ENCODE measurements around the gene TMEM200C. TPM values are rescaled to one million over a fixed set of nuclear protein-coding genes. Genes with fewer than 3 reads are reported as not detected.
A peak's percentile ranks its signal among the peaks of the same experiment; 100 is the strongest.

The TMEM200C gene
- total RNA-seq: 6.1 TPM

DNA sequence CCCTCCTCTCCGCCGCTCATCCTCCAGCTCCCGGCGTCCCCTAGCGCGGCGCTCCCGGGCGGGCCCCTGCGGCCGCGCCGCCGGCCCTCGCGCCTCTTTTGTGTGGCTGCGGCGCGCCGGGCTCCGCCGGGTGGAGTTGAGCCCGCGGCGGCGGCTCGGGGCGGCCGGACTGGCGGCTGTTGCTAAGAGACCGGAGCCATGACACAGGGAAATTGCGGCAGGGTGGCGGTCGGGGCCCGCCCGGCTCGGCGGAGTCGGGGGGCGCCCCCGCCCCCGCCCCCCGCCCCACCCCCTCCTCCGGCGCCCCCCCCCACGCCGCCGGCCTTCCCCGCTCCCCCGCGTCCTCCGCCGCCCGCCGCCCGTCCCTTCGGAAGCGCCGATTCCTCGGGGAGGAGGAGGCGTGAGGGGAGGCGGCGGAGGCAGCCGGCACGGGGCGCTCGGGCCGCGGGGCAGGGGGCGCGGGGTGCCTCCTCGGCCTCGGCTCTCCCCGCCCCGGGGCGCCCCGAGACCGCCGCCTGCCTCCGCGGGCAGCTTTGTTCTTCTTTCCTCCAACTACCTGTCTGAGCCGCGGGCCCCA is at the start of gene TMEM200C:
Gene TMEM200C (minus strand): TSS at position 224 of the 577 bp plus-strand sequence. CDS start 3,459 bp downstream, outside the sequence.
- no peak for DNase-seq (ENCODE audit: low spot score)

DNA sequence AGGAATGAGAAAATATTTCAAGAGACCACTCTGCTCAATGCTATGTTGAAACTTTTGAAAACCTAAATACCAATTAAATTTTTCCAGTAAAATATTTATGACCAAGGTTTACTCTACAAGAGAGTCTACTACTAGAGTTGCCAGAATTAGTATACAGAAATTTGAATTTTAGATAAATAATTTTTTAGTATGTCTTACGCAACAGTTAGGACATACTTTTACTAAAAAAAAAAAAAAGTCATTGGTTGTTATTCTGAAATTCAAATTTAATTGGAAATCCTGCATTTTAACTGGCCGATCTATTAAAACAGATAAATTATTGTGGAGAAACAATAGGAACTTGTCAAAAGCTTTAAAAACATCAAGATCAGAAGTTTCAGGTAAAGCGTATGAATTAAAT is 49.1 kb upstream of the TMEM200C start:
- DNase-seq (ENCODE audit: low spot score): no peak

DNA sequence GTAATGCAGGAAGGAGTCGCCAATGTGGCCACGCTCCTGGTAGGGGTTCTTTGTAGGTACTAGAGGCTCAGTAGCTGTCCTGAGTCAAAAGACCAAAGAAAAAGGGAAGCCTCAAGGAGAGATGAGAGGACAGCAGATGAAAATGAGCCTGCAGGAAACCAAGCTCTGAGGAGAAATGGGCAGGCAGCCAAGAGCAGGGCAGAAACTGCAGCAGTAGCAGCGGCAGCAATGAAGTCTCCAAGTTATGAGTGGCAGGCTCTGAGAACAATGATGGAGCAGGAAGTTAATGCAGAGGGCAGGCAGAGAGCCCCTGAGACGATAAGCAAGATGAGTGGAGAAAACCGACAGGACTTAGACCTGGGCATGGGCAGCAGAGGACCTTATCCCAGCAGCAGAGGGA is 48.2 kb upstream of the TMEM200C start:
- no peak for DNase-seq (ENCODE audit: low spot score)

DNA sequence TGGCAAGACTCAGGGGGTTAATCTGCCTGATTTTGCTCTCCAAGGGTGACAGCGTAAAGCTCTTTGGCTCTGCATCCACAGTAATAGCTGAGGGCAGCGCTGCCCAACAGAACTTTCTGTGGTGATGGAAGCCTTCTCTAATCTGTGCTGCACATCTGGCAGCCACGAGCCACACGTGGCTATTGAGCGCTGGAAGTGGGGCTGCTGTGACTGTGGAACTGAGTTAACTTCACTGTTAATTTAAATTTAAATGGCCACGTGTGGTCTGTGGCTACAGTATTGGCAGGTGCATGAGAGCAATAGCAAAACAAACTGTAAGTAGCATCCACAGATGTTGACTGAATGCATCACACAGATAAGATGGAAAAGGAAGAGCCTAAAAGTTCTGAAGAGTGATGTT is 47.3 kb upstream of the TMEM200C start:
- no peak for DNase-seq (ENCODE audit: low spot score)

DNA sequence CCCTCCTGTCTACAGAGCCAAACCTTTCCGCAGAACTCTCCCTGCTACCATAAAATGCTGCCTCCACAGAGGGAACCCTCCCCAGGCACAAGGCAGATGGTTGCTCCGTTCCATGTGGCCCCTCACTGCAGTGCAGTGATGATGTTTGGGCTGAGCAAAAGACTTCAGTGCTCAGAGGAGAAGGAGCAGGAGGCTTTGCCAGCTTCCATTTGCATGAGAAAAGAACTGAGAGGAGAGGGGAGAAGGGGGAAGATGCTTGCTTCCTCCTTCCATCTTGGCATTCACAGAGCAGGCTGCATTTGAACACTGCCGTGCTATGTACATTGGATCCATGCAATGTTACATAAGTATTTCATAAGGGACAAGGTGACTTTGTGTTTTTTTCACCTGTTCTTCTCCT is 46.6 kb upstream of the TMEM200C start:
- DNase-seq (ENCODE audit: low spot score): no peak

DNA sequence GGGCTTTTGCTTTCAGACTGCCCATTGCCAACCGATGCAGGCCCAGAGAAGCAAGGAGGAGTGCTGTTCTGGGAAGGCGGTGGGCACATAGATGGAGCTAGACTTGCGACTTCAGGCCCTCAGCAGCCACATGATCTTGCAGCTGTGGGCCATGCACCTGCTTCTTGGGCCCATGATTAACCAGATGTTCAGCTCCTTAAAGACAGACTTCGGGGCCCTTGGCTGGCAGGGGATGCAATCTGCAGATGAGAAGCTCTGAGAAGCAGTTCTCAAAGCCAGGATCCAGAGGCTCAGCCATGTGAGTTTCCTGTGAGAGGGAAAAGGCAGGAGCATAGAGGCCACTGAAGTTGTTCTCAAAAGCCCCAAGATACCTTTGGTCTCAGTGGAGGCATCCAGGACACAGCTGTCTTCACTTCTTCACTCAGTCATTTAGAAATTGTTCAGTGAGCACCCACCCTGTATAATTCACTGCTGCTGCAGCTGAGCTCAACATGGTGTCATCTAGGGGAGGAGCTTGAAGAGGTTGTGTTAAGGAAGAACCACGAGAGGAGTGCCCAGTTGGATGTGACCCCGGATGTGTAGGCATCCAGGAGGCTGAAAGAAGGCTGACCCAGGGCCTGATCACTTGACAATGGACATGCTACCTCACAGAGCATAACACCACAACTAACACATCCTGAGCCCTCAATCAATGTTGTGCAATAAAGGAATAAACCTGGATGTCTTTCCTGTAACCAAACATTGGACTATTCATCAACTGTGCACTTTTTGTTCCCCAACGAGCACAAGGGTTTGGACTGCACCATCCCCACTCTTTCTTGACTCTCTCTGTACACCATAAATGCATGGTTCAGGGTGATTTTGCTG is 44.7 kb upstream of the TMEM200C start:
- no peak for DNase-seq (ENCODE audit: low spot score)

DNA sequence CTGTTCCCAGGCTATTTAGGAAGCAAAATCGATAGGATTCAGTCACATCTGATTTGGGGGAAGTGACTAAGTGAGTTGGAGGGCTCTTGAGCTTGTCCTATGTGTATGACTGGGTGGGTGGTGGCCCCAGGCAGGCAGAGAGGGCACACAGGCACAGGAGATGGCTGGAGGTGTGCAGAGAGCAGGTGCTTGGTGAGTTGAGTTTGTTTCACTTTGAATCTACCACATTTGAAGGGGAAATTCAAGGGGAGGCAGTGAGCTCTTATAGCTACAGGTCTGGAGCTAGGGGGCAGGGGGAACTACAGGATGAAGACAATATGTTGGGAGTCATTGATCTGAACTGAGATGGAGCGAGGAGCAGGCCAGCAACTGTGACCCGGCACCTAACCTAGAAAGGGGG is 42.5 kb upstream of the TMEM200C start:
- DNase-seq (ENCODE audit: low spot score): no peak

DNA sequence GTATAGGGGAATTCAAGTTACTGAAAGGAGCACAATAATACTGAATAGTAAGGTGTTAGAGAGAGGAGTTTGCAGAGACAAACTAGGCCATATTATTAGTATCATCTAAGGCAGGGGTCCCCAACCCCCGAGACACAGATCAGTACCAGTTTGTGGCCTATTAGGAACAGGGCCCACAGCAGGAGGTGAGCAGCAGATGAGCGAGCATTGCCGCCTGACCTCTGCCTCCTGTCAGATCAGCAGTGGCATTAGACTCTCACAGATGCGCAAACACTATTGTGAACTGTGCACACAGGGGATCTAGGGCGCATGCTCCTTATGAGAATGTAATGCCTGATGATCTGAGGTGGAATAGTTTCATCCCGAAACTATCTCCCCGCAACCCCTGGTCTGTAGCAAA is 41.8 kb upstream of the TMEM200C start:
- no peak for DNase-seq (ENCODE audit: low spot score)

DNA sequence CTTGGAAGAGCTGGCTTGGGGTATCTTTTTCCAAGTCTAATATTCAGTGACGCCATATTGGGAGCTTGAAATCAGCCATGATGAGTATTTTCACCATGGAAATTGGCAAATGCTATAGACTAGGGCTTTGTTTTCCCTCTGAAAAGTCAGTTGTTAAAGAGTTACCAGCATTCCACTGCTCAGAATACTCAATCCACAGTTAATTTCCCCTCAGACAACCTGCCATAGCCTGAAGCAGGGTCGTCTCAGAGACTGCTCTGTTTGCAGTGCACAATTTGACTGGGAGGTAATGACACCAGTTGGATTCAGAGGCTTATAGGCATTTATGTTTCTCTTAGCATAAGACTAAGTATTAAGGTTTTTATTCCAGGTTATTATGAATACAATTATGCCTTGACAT is 35.5 kb upstream of the TMEM200C start:
- DNase-seq (ENCODE audit: low spot score): no peak

DNA sequence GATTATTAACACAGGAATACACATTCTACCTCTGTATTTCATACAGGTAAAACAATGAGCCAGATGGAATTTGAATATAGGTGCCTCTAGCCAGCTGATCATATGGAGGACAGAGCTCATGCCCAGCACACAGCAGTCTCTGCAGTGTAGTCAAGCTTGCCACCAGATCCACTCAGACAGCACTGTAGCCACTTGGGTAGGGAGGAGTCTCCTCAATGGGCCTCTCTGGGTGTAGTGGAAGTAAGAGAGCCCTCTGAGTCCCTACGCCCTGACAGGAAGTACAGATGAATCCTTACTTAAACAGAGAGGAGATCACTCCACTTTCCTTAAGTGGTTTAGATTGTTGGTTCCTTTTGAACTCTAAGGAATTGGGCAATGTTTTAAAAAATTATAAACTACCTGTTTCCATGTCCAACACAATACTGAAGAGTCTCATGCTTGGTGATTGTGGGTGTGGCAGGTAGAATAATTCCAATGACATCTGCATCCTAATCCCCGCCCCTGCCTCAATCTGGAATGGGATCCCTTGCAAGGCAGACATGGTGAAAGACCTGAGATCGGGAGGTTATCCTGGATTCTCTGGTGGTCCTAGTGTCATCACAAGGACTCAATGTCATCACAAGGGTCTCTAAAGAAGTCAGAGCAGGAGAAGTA is 23.0 kb upstream of the TMEM200C start:
- DNase-seq (ENCODE audit: low spot score): no peak

DNA sequence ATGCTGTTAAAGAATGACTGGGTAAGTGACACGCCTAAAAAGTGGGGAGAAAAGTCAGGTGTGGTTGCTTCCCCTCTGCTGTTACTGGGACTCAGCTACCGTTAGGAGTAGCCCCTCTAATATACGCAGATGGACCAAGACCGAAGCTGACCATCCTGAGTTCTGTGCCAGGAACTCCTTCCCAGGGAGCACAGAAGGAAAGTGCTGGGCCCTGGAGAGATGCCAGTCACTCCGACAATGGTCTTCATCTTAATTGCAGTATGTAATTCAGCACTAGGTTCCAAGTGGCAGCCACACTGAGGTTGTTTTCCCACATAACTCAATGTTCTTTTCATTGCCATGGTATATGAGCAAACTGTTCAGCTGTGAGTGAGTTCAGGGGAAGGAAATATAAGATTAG is 19.6 kb upstream of the TMEM200C start:
- no peak for DNase-seq (ENCODE audit: low spot score)

DNA sequence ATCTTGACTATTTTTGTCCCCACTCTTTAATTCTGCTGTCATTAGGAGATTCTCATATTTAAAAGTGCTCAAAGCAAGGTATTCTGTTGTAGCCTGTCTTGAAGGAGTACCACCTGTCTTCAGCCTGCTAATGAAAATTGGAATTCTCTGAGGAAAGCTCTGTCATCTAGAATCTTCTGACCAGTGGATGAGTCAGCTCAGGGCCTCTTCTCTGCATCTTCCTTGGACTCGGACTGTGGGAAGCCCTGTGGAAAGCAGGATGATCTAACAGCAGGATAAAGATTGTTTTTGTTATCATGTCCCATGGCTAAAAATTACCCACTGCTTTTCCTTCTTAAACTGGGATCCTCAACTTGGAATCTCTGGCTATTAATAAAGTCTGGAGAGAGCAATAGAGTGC is 18.7 kb upstream of the TMEM200C start:
- no peak for DNase-seq (ENCODE audit: low spot score)

DNA sequence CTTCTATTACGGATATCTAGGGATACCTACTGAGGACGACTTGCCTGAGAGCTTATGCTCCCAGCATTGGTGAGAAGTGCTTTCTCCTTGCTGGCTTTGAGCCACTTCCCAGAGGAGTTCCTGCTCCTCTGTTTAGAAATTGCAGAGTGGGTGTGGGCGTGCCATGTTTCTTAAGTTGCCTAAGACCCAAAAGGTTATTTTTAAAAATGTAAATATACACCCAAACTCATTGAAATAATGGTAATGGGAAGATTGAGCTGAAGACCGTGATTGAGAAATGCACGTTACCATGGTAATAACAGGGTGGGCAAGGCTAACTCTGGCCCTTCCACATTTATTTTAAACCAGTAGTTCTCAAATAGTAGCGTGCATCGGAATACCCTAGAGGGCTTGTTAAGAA is 17.2 kb upstream of the TMEM200C start:
- no peak for DNase-seq (ENCODE audit: low spot score)

DNA sequence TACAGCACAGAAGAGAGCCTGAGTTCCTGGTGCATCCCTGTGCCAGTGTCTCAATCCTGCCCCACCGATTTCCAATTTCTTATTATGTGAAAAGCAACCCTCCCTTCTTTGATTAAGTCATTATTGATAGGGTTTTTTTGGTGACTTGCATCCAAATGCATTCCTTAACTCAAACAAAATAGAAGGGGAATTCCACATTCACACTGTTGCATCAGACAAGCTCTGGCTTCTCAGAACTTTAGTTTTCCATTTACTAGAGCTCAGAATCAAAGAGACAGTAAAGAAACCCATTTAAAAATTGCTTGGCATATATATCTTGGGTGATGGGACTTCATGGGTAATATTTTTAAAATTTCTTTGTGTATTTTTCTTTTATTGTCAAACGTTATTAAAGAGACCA is 13.8 kb upstream of the TMEM200C start:
- no peak for DNase-seq (ENCODE audit: low spot score)

DNA sequence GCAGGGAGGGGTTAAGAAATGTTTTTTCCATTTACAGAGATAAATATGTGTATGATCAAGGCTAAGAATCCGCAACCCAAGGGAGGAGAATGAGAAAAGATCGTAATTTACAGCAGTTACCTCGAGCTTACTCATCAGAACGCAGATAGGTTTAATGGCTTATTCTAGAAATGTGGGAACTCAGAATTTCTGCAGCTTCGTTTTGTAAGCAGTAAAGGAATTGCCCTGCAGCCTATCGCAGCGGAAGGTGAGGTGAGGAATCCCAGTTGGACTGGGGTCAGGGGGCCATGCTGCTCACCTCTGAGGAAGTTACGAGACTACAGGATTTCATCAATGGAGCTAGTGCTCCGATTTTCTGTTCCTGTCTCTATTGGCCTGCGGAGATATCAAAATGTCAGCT is 8.1 kb upstream of the TMEM200C start:
- DNase-seq (ENCODE audit: low spot score): no peak

DNA sequence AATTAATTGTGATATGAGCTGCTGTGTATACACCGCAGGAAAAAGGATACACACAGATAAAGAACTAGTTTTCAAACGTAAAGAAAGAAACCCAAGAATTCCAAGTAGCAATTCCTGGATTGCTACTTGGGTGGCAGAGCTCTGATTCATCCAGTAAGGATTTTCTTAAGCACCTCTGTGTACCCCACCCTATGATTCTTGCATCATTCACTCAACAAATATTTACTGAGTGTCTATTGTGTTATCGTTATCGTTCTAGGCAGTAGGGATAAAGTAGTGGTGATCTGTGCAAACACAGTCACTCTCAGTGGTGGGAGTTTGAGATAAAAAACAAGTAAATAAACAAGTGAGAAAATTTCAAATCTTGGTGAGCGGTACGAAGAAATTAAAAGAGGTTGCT is 4.9 kb upstream of the TMEM200C start:
- DNase-seq (ENCODE audit: low spot score): no peak

DNA sequence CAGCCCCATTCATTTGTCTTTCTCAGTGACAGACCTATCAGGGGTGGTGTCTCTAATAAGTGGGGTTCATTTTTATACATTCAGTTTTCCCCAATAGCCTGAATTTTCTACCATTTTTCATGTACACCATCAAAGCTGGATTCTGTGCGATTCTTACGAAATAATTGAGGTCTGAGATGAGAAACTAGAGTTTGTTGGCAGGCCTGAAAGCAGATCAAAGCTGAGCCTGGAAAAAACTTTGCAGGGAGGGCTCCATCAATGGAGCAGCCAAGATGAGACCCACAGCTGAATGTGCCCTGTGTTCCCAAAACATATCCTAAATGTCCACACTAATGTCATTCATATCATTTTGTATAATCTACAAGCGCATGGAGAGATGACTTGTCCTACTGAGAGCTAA is 4.5 kb upstream of the TMEM200C start:
- DNase-seq (ENCODE audit: low spot score): no peak

DNA sequence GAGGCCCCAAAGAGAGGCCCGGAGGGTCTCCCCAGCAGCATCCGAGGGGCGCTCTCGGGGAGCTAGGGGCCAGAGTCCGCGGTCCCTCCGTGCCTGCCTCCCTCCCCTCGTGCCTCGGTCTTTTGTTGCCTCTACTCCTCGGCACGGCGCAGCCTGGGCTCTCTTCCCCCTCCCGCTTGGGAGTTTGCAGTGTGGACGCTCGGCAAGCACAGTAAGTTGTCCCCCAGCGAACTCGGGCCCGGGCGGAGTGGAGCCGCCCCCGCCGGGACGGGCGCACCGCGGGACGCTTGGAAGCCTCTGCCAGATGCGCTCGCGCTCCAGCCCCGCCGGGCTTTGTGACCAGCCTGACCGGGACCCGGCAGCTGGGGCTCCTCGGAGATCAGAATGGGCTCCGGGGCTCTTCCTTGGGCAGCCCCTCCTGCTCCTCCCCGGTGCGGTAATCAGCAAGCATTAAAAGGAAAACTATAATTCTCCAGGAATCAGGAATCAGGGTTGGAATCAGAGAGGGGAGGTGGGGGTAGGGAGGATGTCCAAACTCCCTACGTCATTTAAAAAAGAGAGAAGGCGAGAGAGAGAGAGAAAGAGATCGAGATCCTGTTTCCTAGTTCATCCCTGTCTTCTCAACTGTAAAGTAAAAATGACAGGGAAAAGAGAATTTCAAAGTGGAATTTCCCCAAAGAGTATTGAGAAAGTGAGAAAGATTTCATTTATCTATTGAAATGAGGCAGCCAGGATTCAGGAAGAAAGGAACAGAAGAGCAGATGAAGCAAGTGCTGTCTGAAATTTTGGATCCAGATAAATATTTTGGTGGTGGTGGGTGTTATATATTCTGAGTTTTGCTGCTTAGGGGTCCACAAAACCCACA is 786 bp upstream of the TMEM200C start:
- peak; percentile 27 for DNase-seq (ENCODE audit: low spot score)

DNA sequence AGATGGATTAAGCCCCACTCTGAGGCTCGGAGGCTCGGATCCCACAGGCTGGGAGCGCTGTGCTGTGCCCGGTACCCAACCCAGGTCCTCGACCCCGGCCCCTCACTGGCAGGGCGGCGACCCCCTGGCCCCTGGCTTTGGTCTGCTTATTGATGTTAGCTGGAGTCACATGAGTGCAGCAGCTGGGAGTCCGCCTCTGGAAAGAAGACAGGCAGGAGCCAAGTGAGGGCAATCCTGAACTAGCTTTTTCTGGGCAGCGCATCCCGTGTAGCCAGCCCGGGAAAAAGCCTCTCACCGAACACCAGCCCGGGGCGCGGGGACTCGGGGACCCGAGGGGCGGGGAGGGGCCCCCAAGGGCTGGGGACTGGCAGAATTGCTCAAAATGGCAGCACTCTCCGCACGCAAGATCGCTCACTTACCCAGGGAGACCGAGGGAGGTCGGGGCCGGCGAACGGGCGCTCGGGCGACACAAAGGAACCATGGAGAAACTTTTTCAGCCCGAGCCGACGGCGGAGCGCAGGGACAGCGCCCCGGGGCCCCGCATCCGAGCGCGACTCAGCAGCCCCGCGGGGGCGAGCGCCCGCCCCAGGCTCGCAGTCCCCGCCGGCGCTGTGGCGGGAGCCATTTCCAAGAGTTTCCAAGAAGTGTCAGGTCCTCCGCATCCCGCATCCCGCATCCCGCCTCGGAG is 567 bp downstream of the TMEM200C start:
- no peak for DNase-seq (ENCODE audit: low spot score)

DNA sequence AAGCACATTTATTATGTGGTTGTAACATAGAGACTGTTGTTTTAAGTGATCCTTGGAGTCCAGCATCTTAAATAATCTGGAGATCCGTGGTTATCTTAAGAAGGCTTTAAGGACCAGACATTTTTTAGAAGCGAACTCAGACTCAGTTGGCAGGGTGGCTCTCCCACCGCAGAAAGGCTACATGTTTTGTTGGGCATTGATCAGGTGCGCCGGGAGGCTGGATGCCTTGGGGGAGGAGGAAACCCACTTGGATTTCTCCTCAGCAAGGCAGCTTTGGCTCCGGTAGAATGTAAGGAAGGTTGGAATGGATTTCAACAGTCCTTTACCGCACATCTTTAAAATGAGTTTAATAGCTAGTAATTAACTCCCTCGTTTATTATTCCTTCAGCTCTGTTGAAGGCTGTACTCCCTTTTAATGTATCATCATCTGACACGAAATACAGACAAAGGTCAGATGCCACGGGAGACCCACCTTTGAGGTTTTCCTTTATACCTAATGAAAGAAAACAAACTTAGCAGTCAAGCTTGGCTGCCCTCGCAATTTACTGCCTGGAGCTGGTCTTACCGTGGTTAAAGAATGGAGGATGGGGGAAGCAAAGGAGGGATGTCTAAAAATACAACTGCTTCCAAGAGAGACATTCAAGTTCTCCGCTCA is 1.2 kb downstream of the TMEM200C start:
- no peak for DNase-seq (ENCODE audit: low spot score)
